K562 (cell line): ENCODE results near the gene PTBP2. TPM values are rescaled to one million over a fixed set of nuclear protein-coding genes. Genes with fewer than 3 reads are reported as not detected.

ENCODE experiments used
- AFF1 ChIP-seq, 2 experiments: fragments of 450-650 bp; IDR thresholded peaks; 2 replicates each; pipeline ENCODE4 v1.6.1; 2018; ENCODE audit warnings: mild to moderate bottlenecking in 2 of 2, low read depth in 1 of 2; ENCODE audit not compliant: partially characterized antibody in 2 of 2
- BMI1 ChIP-seq: fragments of 150-350 bp; IDR thresholded peaks from 2 replicates; pipeline ENCODE4 v1.6.1; 2014; ENCODE audit warnings: low read length
- CBFA2T2 ChIP-seq: fragments of 450-650 bp; conservative IDR thresholded peaks from 2 replicates; pipeline ENCODE4 v1.6.1; 2017; ENCODE audit warnings: mild to moderate bottlenecking
- E2F1 ChIP-seq: sonication (generic); formaldehyde crosslinking; IDR thresholded peaks from 2 replicates; pipeline ENCODE4 v1.8.1; 2023; ENCODE audit warnings: mild to moderate bottlenecking, missing genetic modification reagents, moderate library complexity
- HDAC3 ChIP-seq: fragments of 450-650 bp; IDR thresholded peaks from 2 replicates; pipeline ENCODE4 v1.6.1; 2018; ENCODE audit warnings: borderline replicate concordance, mild to moderate bottlenecking, moderate library complexity; ENCODE audit not compliant: partially characterized antibody
- HMG20B ChIP-seq: fragments of 250-450 bp; sonication (Bioruptor Pico); IDR thresholded peaks from 2 replicates; pipeline ENCODE4 v1.5.0; 2021; ENCODE audit warnings: mild to moderate bottlenecking
- LEF1 ChIP-seq: fragments of 450-650 bp; IDR thresholded peaks from 2 replicates; pipeline ENCODE4 v1.6.1; 2016; ENCODE audit warnings: mild to moderate bottlenecking
- NFE2 ChIP-seq: IDR thresholded peaks from 2 replicates; pipeline ENCODE4 v1.6.1; 2014; ENCODE audit warnings: antibody characterized with exemption, low read depth
- RBFOX2 ChIP-seq: fragments of 200-400 bp; formaldehyde crosslinking; IDR thresholded peaks from 2 replicates; pipeline ENCODE4 v1.6.1; 2017; ENCODE audit warnings: low read depth, mild to moderate bottlenecking, low read length, moderate library complexity
- ZNF212 ChIP-seq: fragments of 450-650 bp; formaldehyde crosslinking; IDR thresholded peaks from 2 replicates; pipeline ENCODE4 v1.4.0; 2020; ENCODE audit warnings: mild to moderate bottlenecking
- ZNF41 ChIP-seq: fragments of 250-450 bp; sonication (Bioruptor Pico); conservative IDR thresholded peaks from 2 replicates; pipeline ENCODE4 v1.4.0; 2020; ENCODE audit warnings: mild to moderate bottlenecking
- ZNF717 ChIP-seq: fragments of 250-450 bp; sonication (Bioruptor Pico); IDR thresholded peaks from 2 replicates; pipeline ENCODE4 v1.5.0; 2021
- polyA plus RNA-seq, 8 experiments: library from polyadenylated mRNA; depleted of rRNA in 4 of 8; stranded (reverse) in 5 of 8; unstranded in 3 of 8; fragments of >200 nt; fragmentation: Nextera tagmentation in 2 of 8; fragmentation: Illumina TruSeq in 1 of 8; extraction: Ambion mirVana in 2 of 8; extraction: Trizol in 1 of 8; gene quantifications; 2 replicates each; pipeline versions ENCODE4 v1.2.1 to v1.2.3, GENCODE V29; 2011 to 2014; ENCODE audit warnings: inconsistent platforms in 1 of 8, missing spikeins in 1 of 8
- total RNA-seq, 7 experiments: library from RNA; depleted of rRNA in 6 of 7; stranded (reverse); fragments of >200 nt in 6 of 7; fragmentation: Illumina TruSeq in 2 of 7; extraction: Trizol in 2 of 7; gene quantifications; 2 replicates each; pipeline versions ENCODE4 v1.2.1 to v1.2.3, GENCODE V29; 2011 to 2021; ENCODE audit warnings: low replicate concordance in 1 of 7
- TF ChIP-seq, protein P1 (sequence below): IDR thresholded peaks from 3 replicates; pipeline ENCODE4 v1.6.1; 2011; ENCODE audit warnings: borderline replicate concordance, mild to moderate bottlenecking; ENCODE audit not compliant: insufficient read length, insufficient read depth
- TF ChIP-seq, protein P2 (sequence below), 3 experiments: fragments of 200-800 bp in 1 of 3; fragments of 250-450 bp in 1 of 3; fragments of 450-650 bp in 1 of 3; sonication (Bioruptor Pico) in 1 of 3; sonication (Bioruptor generic) in 1 of 3; formaldehyde crosslinking in 1 of 3; IDR thresholded peaks; 2 replicates each; pipeline versions ENCODE4 v1.6.1 to v1.8.0; 2016 to 2022; ENCODE audit warnings: mild to moderate bottlenecking in 2 of 3, missing genetic modification characterization in 2 of 3, missing compliant biosample characterization in 1 of 3, moderate library complexity in 1 of 3
- TF ChIP-seq, protein P3 (sequence below): sonication (generic); formaldehyde crosslinking; IDR thresholded peaks from 2 replicates; pipeline ENCODE4 v1.4.0; 2020; ENCODE audit warnings: mild to moderate bottlenecking, missing genetic modification reagents

Gene PTBP2
- total and polyA plus RNA-seq, 9 of the 15 experiments (the other 6 are each of a cell fraction or from before 2014, with no cell fraction given), result 9.8 to 30.6 (median 19.0) TPM

DNA sequence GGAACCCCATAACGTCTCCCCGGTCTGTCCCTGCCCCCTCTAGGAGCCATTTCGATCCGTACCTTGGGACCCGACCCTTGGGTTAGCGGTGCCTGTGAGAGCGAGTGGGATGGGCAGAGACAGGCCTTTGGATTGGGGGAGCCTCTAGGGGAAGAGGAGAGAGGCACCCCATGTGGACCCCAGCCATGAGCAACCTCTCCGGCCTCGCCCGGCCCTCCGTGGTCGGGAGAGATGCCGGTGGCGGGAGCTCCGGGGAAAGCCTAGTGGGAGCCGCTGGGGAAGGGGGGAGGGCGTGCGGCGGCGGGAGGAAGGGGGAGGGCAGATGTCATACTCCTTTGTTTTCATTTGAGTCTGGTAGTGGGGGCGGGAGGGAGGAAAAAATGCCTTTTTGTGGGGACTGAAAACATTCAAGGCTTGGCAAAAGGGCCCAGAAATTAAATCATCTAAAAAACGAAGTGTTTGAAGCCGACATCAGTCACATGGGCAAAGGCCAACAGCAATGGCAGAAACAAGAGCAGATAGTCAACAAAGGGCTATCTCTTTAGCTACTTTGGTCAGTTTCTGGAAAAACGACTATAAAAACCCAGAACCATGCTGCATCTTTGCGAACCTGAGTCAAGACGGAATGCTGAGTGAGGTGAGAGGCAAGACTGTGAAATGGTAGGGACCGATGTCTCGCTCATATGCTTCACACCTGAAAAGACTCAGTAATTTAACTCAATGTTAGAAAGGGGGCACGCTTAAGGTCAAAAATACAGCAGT lies 758 bp downstream of the PTBP2 start (continued):
- TF ChIP-seq HMG20B (CRISPR knock-in tag) (no peak), ZNF212 (CRISPR knock-in tag) (no peak), RBFOX2 (peak; percentile 22; the same call in 1 of the 2 replicates), ZNF41 (CRISPR knock-in tag) (no peak), BMI1 (no peak), HDAC3 (no peak), E2F1 (CRISPR knock-in tag) (no peak), LEF1 (no peak), NFE2 (no peak), ZNF717 (CRISPR knock-in tag) (no peak), CBFA2T2 (no peak), AFF1 (IDR thresholded peaks at IDR 0.05; ENCODE audit: low read depth in 1 of 2, partially characterized antibody in 2 of 2) (peak in 1 of 2 experiments; percentile 42)
- TF ChIP-seq, protein P1, sequence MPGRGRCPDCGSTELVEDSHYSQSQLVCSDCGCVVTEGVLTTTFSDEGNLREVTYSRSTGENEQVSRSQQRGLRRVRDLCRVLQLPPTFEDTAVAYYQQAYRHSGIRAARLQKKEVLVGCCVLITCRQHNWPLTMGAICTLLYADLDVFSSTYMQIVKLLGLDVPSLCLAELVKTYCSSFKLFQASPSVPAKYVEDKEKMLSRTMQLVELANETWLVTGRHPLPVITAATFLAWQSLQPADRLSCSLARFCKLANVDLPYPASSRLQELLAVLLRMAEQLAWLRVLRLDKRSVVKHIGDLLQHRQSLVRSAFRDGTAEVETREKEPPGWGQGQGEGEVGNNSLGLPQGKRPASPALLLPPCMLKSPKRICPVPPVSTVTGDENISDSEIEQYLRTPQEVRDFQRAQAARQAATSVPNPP, result no peak
- TF ChIP-seq, protein P2, sequence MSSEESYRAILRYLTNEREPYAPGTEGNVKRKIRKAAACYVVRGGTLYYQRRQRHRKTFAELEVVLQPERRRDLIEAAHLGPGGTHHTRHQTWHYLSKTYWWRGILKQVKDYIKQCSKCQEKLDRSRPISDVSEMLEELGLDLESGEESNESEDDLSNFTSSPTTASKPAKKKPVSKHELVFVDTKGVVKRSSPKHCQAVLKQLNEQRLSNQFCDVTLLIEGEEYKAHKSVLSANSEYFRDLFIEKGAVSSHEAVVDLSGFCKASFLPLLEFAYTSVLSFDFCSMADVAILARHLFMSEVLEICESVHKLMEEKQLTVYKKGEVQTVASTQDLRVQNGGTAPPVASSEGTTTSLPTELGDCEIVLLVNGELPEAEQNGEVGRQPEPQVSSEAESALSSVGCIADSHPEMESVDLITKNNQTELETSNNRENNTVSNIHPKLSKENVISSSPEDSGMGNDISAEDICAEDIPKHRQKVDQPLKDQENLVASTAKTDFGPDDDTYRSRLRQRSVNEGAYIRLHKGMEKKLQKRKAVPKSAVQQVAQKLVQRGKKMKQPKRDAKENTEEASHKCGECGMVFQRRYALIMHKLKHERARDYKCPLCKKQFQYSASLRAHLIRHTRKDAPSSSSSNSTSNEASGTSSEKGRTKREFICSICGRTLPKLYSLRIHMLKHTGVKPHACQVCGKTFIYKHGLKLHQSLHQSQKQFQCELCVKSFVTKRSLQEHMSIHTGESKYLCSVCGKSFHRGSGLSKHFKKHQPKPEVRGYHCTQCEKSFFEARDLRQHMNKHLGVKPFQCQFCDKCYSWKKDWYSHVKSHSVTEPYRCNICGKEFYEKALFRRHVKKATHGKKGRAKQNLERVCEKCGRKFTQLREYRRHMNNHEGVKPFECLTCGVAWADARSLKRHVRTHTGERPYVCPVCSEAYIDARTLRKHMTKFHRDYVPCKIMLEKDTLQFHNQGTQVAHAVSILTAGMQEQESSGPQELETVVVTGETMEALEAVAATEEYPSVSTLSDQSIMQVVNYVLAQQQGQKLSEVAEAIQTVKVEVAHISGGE (CRISPR knock-in tag; IDR thresholded peaks at IDR 0.05), result 0 out of 6 replicates have a peak, but pooled peaks of 1 of the 3 experiments have one; percentile 21
- TF ChIP-seq, protein P3, sequence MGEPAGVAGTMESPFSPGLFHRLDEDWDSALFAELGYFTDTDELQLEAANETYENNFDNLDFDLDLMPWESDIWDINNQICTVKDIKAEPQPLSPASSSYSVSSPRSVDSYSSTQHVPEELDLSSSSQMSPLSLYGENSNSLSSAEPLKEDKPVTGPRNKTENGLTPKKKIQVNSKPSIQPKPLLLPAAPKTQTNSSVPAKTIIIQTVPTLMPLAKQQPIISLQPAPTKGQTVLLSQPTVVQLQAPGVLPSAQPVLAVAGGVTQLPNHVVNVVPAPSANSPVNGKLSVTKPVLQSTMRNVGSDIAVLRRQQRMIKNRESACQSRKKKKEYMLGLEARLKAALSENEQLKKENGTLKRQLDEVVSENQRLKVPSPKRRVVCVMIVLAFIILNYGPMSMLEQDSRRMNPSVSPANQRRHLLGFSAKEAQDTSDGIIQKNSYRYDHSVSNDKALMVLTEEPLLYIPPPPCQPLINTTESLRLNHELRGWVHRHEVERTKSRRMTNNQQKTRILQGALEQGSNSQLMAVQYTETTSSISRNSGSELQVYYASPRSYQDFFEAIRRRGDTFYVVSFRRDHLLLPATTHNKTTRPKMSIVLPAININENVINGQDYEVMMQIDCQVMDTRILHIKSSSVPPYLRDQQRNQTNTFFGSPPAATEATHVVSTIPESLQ, result peak; percentile 70; the same call in 1 of the 2 replicates
